WTC11 (cell line): ENCODE measurements around the gene PRAF2.

ENCODE experiments used
- KAT7 ChIP-seq: sonication (generic); formaldehyde crosslinking; IDR thresholded peaks from 2 replicates; pipeline ENCODE4 v1.8.1; 2023; ENCODE audit warnings: missing genetic modification reagents, mild to moderate bottlenecking, borderline replicate concordance
- NFYB ChIP-seq: sonication (generic); formaldehyde crosslinking; conservative IDR thresholded peaks from 2 replicates; pipeline ENCODE4 v1.8.0; 2022; ENCODE audit warnings: low read depth, missing genetic modification reagents
- NR1H2 ChIP-seq: sonication (generic); formaldehyde crosslinking; IDR thresholded peaks from 2 replicates; pipeline ENCODE4 v1.9.0; 2021; ENCODE audit warnings: mild to moderate bottlenecking, moderate library complexity, missing genetic modification reagents
- PRDM15 ChIP-seq: sonication (generic); formaldehyde crosslinking; IDR thresholded peaks from 2 replicates; pipeline ENCODE4 v1.8.0; 2022; ENCODE audit warnings: missing genetic modification reagents
- TCF7 ChIP-seq: sonication (generic); formaldehyde crosslinking; IDR thresholded peaks from 2 replicates; pipeline ENCODE4 v1.8.0; 2022; ENCODE audit warnings: mild to moderate bottlenecking, low read depth, missing genetic modification reagents, moderate library complexity
- TF ChIP-seq, protein P1 (sequence below): fragments of 200-600 bp; IDR thresholded peaks from 2 replicates; pipeline ENCODE4 v1.8.0; 2022; ENCODE audit warnings: antibody characterized with exemption
- TF ChIP-seq, protein P2 (sequence below): sonication (generic); formaldehyde crosslinking; IDR thresholded peaks from 2 replicates; pipeline ENCODE4 v1.8.0; 2022; ENCODE audit warnings: mild to moderate bottlenecking, missing genetic modification reagents
- TF ChIP-seq, protein P3 (sequence below): sonication (generic); formaldehyde crosslinking; IDR thresholded peaks from 2 replicates; pipeline ENCODE4 v1.8.1; 2022; ENCODE audit warnings: mild to moderate bottlenecking, moderate library complexity, missing genetic modification reagents

DNA sequence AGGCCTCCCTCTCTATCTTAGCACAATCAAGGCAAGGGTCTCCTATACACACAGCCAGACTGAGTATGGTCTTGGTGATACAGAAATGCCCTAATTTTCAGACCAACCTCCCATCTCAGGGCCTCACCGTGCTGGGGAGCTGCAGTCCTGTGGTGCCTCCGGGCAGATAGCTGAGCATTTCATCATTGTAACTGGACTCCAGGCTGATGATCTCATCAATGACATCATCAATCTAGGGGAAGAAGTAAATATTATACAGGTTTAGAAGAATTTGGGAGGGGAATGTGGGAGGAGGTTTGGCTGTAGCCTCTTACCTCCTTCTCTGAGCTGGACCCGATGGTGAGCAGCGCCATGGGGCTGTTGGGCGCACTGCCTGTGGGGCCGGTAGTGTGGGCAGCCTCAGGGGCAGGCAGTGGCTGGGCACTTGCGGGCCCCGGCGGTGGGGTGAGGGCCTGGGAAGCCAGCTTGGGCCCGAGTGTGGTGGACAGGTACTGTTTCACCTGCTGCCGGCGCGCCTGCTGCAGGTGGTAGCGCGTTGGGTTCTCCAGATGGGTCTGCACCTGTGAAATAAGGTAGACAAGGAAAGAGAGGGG lies 35.8 kb downstream of the PRAF2 start:
- TF ChIP-seq, protein P1, sequence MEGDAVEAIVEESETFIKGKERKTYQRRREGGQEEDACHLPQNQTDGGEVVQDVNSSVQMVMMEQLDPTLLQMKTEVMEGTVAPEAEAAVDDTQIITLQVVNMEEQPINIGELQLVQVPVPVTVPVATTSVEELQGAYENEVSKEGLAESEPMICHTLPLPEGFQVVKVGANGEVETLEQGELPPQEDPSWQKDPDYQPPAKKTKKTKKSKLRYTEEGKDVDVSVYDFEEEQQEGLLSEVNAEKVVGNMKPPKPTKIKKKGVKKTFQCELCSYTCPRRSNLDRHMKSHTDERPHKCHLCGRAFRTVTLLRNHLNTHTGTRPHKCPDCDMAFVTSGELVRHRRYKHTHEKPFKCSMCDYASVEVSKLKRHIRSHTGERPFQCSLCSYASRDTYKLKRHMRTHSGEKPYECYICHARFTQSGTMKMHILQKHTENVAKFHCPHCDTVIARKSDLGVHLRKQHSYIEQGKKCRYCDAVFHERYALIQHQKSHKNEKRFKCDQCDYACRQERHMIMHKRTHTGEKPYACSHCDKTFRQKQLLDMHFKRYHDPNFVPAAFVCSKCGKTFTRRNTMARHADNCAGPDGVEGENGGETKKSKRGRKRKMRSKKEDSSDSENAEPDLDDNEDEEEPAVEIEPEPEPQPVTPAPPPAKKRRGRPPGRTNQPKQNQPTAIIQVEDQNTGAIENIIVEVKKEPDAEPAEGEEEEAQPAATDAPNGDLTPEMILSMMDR = no peak
- no peak for TF ChIP-seq NFYB (CRISPR knock-in tag)
- TF ChIP-seq PRDM15 (CRISPR knock-in tag) = no peak
- no peak for TF ChIP-seq TCF7
- no peak for TF ChIP-seq NR1H2 (CRISPR knock-in tag)
- TF ChIP-seq KAT7 (CRISPR knock-in tag) = no peak
- TF ChIP-seq, protein P2, sequence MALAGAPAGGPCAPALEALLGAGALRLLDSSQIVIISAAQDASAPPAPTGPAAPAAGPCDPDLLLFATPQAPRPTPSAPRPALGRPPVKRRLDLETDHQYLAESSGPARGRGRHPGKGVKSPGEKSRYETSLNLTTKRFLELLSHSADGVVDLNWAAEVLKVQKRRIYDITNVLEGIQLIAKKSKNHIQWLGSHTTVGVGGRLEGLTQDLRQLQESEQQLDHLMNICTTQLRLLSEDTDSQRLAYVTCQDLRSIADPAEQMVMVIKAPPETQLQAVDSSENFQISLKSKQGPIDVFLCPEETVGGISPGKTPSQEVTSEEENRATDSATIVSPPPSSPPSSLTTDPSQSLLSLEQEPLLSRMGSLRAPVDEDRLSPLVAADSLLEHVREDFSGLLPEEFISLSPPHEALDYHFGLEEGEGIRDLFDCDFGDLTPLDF (CRISPR knock-in tag) = no peak
- TF ChIP-seq, protein P3, sequence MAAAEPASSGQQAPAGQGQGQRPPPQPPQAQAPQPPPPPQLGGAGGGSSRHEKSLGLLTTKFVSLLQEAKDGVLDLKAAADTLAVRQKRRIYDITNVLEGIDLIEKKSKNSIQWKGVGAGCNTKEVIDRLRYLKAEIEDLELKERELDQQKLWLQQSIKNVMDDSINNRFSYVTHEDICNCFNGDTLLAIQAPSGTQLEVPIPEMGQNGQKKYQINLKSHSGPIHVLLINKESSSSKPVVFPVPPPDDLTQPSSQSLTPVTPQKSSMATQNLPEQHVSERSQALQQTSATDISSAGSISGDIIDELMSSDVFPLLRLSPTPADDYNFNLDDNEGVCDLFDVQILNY (CRISPR knock-in tag) = no peak
